ENCODE measurements around the gene PLCB4. TPM values are rescaled to one million over a fixed set of nuclear protein-coding genes. Genes with fewer than 3 reads are reported as not detected.

PLCB4 gene
- total RNA-seq, 2 experiments from 2014 or later = 0.06 TPM; not detected in 1

DNA sequence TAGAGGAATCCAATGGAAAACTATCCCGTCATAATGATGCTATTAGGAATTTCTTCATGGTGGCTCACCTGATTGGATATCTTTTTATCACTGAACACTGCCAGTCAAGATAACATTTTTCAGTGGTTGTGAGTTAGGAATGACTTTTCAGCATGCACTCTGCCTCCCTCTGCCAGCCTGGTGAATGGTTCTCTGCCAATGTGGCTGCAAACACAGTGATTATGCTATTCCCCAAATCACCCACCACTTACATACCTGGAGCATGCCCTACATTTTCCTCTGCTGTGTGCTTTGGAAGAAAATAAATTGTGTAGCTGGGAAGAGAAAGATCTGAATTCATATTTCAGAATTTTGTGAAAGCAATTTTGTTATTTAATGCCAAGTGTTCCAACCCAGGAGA lies 342.9 kb downstream of the PLCB4 start:
- no peaks in the 10 kb centered on the region for H3K27me3 ChIP-seq (ENCODE audit: control insufficient read depth in 1 of 2, insufficient read depth in 2 of 2, low read length in 2 of 2)
- no peak overlapping the region for H3K4me3 ChIP-seq (ENCODE audit: low read length)
- CTCF ChIA-PET = no interaction called here
- Mint-ChIP-seq H3K4me3 (no peak overlapping the region), H3K9me3 (no peaks in the 10 kb centered on the region), H3K27me3 (no peaks in the 10 kb centered on the region), H3K36me3 (ENCODE audit: low read depth) (no peaks in the 10 kb centered on the region), H3K27ac (no peak overlapping the region), H3K4me1 (ENCODE audit: low read depth) (no peaks in the 10 kb centered on the region)
- POLR2A ChIA-PET = no interaction called here
- H3K36me3 ChIP-seq (ENCODE audit: insufficient read depth, low read length) = no peaks in the 10 kb centered on the region
- TF ChIP-seq, protein P1, sequence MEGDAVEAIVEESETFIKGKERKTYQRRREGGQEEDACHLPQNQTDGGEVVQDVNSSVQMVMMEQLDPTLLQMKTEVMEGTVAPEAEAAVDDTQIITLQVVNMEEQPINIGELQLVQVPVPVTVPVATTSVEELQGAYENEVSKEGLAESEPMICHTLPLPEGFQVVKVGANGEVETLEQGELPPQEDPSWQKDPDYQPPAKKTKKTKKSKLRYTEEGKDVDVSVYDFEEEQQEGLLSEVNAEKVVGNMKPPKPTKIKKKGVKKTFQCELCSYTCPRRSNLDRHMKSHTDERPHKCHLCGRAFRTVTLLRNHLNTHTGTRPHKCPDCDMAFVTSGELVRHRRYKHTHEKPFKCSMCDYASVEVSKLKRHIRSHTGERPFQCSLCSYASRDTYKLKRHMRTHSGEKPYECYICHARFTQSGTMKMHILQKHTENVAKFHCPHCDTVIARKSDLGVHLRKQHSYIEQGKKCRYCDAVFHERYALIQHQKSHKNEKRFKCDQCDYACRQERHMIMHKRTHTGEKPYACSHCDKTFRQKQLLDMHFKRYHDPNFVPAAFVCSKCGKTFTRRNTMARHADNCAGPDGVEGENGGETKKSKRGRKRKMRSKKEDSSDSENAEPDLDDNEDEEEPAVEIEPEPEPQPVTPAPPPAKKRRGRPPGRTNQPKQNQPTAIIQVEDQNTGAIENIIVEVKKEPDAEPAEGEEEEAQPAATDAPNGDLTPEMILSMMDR (IDR thresholded peaks at IDR 0.05) = no peak
- ATAC-seq (ENCODE audit: poor library complexity) = no peak
- intact Hi-C loops (cut with DNase I, micrococcal nuclease) = loop anchor here in 1 of 2 experiments (10.0 kb wide), 1 partner anchor 57 kb away; no protein-coding TSS in a partner anchor
- peaks cover 0 to 3% of the 10 kb centered on the region in 2 experiments for H3K9me3 ChIP-seq (ENCODE audit: control insufficient read depth in 1 of 2, insufficient read depth in 1 of 2, low read length in 2 of 2)
- no peak for DNase-seq
- no peaks in the 10 kb centered on the region for H3K4me1 ChIP-seq (ENCODE audit: insufficient read depth, low read length)
- no peak overlapping the region for H3K27ac ChIP-seq (ENCODE audit: low read depth in 1 of 2, low read length in 2 of 2)

DNA sequence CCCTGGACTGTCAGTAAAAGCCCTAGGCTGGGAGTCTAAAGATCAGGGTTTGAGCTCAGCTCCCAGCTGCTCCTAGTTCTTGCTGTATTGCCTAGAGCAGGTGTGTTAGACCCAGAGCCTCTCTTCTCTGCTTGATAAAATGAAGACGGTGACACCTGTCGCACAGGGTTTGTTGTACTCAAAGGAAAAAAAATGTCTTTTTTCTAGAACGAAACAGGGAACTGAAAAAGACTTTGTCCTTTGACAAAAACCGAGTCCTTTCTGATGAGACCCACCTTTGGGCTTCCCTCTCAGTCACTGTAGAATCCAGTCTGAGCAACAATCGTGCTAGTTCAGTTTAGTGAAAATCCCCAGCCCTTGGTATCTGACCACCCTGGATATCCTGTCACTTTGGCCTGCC lies 343.4 kb downstream of the PLCB4 start:
- Mint-ChIP-seq H3K4me3 (no peak overlapping the region), H3K27ac (no peak overlapping the region), H3K27me3 (no peaks in the 10 kb centered on the region), H3K4me1 (ENCODE audit: low read depth) (no peaks in the 10 kb centered on the region), H3K9me3 (no peaks in the 10 kb centered on the region), H3K36me3 (ENCODE audit: low read depth) (no peaks in the 10 kb centered on the region)
- H3K4me1 ChIP-seq (ENCODE audit: insufficient read depth, low read length) = no peaks in the 10 kb centered on the region
- no peak for DNase-seq
- no peak for ATAC-seq (ENCODE audit: poor library complexity)
- H3K4me3 ChIP-seq (ENCODE audit: low read length) = no peak overlapping the region
- ChIA-PET POLR2A (no interaction called here), CTCF (no interaction called here)
- H3K36me3 ChIP-seq (ENCODE audit: insufficient read depth, low read length) = no peaks in the 10 kb centered on the region
- no peak overlapping the region for H3K27ac ChIP-seq (ENCODE audit: low read depth in 1 of 2, low read length in 2 of 2)
- TF ChIP-seq, protein P1 (IDR thresholded peaks at IDR 0.05) = no peak
- H3K27me3 ChIP-seq (ENCODE audit: control insufficient read depth in 1 of 2, insufficient read depth in 2 of 2, low read length in 2 of 2) = no peaks in the 10 kb centered on the region
- peaks cover 0 to 3% of the 10 kb centered on the region in 2 experiments for H3K9me3 ChIP-seq (ENCODE audit: control insufficient read depth in 1 of 2, insufficient read depth in 1 of 2, low read length in 2 of 2)
- intact Hi-C loops (cut with DNase I, micrococcal nuclease) = loop anchor here in 1 of 2 experiments (10.0 kb wide), 1 partner anchor 58 kb away; no protein-coding TSS in a partner anchor

GRCh38 chr20:9413001-9413400 lies 344.1 kb downstream of the PLCB4 start:
- H3K4me1 ChIP-seq (ENCODE audit: insufficient read depth, low read length) = no peaks in the 10 kb centered on the region
- no peaks in the 10 kb centered on the region for H3K9me3 Mint-ChIP-seq
- intact Hi-C loops (cut with DNase I, micrococcal nuclease) = loop anchor here in 1 of 2 experiments (10.0 kb wide), 1 partner anchor 58 kb away; no protein-coding TSS in a partner anchor
- H3K27me3 Mint-ChIP-seq = no peaks in the 10 kb centered on the region
- peaks cover 0 to 3% of the 10 kb centered on the region in 2 experiments for H3K9me3 ChIP-seq (ENCODE audit: control insufficient read depth in 1 of 2, insufficient read depth in 1 of 2, low read length in 2 of 2)
- no peak for ATAC-seq (ENCODE audit: poor library complexity)
- no peaks in the 10 kb centered on the region for H3K36me3 ChIP-seq (ENCODE audit: insufficient read depth, low read length)
- ChIA-PET POLR2A (no interaction called here), CTCF (no interaction called here)
- no peak overlapping the region for H3K4me3 ChIP-seq (ENCODE audit: low read length)
- TF ChIP-seq, protein P1 (IDR thresholded peaks at IDR 0.05) = no peak
- H3K4me1 Mint-ChIP-seq (ENCODE audit: low read depth) = no peaks in the 10 kb centered on the region
- no peak overlapping the region for H3K27ac Mint-ChIP-seq
- DNase-seq = no peak
- H3K27me3 ChIP-seq (ENCODE audit: control insufficient read depth in 1 of 2, insufficient read depth in 2 of 2, low read length in 2 of 2) = no peaks in the 10 kb centered on the region
- no peak overlapping the region for H3K4me3 Mint-ChIP-seq
- H3K36me3 Mint-ChIP-seq (ENCODE audit: low read depth) = no peaks in the 10 kb centered on the region
- no peak overlapping the region for H3K27ac ChIP-seq (ENCODE audit: low read depth in 1 of 2, low read length in 2 of 2)

Data from CD4-positive, alpha-beta T cell (primary cell).